Bronchial epithelial cell (primary cell): ENCODE data around the gene HSPB2. TPM values are rescaled to one million over a fixed set of nuclear protein-coding genes. Genes with fewer than 3 reads are reported as not detected.

Experiments
- DNase-seq: peaks from one replicate; pipeline ENCODE4 v3.0.0-alpha.2; 2010; ENCODE audit warnings: low read depth
- FAIRE-seq: peaks from 2 replicates; lab custom pipeline; 2011; peaks lifted over from hg19 to GRCh38; lab: Jason Lieb, UNC
- H3K27me3 ChIP-seq: 2 replicates; pipeline ENCODE4 v1.5.1; 2011; ENCODE audit warnings: low read length; ENCODE audit not compliant: control insufficient read depth, insufficient read depth
- H3K36me3 ChIP-seq: 2 replicates; pipeline ENCODE4 v1.5.1; 2011; ENCODE audit warnings: low read length; ENCODE audit not compliant: control insufficient read depth, insufficient read depth
- H3K4me3 ChIP-seq: 2 replicates; pipeline ENCODE4 v1.5.1; 2011; ENCODE audit warnings: mild to moderate bottlenecking, low read depth, low read length, control low read depth
- total RNA-seq: library from RNA; depleted of rRNA; stranded (reverse); fragments of >200 nt; gene quantifications from 2 replicates; pipeline ENCODE4 v1.2.1, GENCODE V29; 2014
- TF ChIP-seq, protein P1 (sequence below): IDR thresholded peaks from 2 replicates; pipeline ENCODE4 v1.5.1; 2011; ENCODE audit warnings: mild to moderate bottlenecking, moderate library complexity, low read length, control low read depth, inconsistent platforms; ENCODE audit not compliant: insufficient read depth, severe bottlenecking

Gene HSPB2
- total RNA-seq, 1 donor from 2014 or later, result not detected

DNA sequence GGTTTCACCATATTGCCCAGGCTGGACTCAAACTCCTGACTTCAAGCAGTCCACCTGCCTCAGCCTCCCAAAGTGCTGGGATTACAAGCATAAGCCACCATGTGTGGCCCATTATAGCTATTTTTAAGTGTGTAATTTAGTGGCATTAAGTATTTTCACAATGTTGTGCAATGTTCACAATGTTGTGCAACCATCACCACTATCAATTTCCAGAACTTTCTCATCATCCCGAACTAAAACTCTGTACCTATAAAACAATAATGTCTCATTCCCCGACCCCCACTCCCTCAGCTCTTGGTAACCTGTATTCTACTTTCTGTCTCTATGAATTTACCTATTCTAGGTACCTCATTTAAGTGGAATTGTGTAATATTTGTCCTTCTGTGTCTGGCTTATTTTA is 25.7 kb upstream of the HSPB2 start:
- H3K27me3 ChIP-seq, result no peaks in the 10 kb centered on the region
- TF ChIP-seq, protein P1, sequence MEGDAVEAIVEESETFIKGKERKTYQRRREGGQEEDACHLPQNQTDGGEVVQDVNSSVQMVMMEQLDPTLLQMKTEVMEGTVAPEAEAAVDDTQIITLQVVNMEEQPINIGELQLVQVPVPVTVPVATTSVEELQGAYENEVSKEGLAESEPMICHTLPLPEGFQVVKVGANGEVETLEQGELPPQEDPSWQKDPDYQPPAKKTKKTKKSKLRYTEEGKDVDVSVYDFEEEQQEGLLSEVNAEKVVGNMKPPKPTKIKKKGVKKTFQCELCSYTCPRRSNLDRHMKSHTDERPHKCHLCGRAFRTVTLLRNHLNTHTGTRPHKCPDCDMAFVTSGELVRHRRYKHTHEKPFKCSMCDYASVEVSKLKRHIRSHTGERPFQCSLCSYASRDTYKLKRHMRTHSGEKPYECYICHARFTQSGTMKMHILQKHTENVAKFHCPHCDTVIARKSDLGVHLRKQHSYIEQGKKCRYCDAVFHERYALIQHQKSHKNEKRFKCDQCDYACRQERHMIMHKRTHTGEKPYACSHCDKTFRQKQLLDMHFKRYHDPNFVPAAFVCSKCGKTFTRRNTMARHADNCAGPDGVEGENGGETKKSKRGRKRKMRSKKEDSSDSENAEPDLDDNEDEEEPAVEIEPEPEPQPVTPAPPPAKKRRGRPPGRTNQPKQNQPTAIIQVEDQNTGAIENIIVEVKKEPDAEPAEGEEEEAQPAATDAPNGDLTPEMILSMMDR, result no peak
- FAIRE-seq (no peak), DNase-seq (no peak)
- H3K36me3 ChIP-seq, result no peaks in the 10 kb centered on the region
- H3K4me3 ChIP-seq, result no peak overlapping the region

DNA sequence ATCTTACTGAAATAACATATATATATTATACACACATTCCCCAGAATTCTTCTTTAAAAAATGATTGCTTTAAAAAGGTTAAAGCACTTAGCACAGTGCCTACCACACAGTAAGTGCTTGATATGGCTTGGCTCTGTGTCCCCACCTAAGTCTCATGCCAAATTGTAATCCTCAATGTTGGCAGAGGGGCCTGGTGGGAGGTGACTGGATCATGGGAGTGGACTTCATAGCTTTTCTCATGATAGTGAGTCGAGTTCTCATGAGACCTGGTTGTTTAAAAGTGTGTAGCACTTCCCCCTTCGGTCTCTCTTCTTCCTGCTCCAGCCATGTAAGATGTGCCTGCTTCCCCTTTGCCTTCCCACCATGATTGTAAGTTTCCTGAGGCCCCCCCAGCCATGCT is 7.1 kb upstream of the HSPB2 start:
- DNase-seq, result no peak
- TF ChIP-seq, protein P1, result no peak
- no peak for FAIRE-seq

DNA sequence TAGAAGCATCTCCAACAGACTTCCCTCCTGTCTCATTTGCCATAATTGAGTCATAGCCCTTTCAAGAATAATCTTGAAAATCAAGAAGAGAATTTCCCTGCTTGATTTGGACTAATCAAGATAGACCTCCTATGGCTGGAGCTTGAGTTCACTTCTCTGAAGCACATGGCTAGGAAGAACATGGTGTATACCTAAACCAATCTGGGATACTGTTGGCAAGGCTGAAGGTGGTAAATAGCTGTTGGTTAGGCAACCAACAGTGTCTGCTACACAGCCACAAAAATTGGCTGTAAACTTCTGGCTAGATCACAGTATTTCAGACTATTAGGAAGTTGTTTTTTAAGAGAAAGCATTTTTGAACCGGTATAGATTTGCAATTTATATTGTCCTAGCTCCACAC is 5.9 kb upstream of the HSPB2 start:
- FAIRE-seq (no peak), DNase-seq (no peak)
- Histone ChIP-seq H3K4me3 (no peak overlapping the region), H3K27me3 (no peaks in the 10 kb centered on the region), H3K36me3 (no peaks in the 10 kb centered on the region)
- TF ChIP-seq, protein P1, result no peak

More for the DNA sequence above, 7.1 kb upstream of the HSPB2 start:
- Histone ChIP-seq H3K4me3 (no peak overlapping the region), H3K36me3 (no peaks in the 10 kb centered on the region), H3K27me3 (no peaks in the 10 kb centered on the region)

DNA sequence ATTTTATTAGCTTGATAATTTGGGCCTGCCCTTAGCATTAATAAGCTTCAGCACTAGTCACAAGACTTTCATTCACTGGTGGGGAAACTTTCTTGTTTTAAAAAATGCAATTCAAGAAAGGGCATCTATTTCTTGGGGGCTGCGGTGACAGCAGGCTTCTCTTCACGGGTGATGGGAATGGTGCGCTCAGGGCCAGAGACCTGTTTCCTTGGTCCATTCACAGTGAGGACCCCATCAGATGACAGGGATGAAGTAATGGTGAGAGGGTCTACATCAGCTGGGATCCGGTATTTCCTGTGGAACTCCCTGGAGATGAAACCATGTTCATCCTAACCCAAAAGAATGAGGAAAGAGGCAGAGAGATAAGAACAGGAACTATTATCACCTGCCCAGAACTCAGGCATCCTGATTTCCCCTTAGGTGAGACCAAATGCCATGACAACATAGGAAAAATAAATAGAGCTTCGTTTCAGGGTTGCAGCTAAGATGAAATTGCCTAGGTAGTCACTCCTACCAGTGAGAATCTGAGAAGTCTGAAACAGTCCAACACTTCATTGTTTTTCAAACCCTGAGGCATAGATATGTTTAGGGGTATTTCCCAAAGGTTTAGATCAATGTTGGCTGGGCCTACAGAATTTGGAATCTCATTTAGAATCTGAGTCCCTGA is 3.8 kb upstream of the HSPB2 start:
- DNase-seq, result no peak
- H3K27me3 ChIP-seq, result no peaks in the 10 kb centered on the region
- no peak for FAIRE-seq
- H3K4me3 ChIP-seq, result no peak overlapping the region
- H3K36me3 ChIP-seq, result no peaks in the 10 kb centered on the region
- TF ChIP-seq, protein P1, result no peak

DNA sequence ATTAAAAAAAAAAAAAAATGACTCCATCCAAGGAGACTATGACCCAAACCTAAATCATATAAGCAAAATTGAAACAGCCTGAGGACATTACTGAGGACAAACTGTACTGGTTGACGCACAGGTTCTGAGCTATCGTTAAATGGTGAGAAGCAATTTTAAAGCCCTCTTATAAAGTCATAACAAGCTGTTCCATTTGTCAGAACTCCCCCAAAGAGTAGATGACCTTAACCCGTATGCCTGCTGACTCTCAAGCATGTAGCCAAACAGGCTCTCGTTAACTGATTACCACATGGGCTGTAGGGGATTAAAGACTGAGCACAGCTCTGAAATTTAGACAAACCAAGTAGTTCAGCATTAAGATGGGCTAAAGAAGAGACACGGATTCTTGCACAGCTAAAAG is 3.2 kb upstream of the HSPB2 start:
- Histone ChIP-seq H3K4me3 (no peak overlapping the region), H3K27me3 (no peaks in the 10 kb centered on the region), H3K36me3 (no peaks in the 10 kb centered on the region)
- no peak for FAIRE-seq
- TF ChIP-seq, protein P1, result no peak
- DNase-seq, result no peak
